ENCODE data around the gene ROBO2.

The ROBO2 gene

GRCh38 chr3:77526573-77527113 is 486.7 kb downstream of the ROBO2 start:
- DNase-seq = no peak
- ChIA-PET POLR2A (no interaction called here), CTCF (no interaction called here)
- no peaks in the 10 kb centered on the region for H3K36me3 ChIP-seq (ENCODE audit: control insufficient read depth in 4 of 4, insufficient read depth in 4 of 4, low read length in 3 of 4)
- H3K27ac ChIP-seq (ENCODE audit: insufficient read depth in 1 of 2, low read depth in 1 of 2, low read length in 2 of 2, poor library complexity in 1 of 2, severe bottlenecking in 2 of 2) = no peak overlapping the region
- H3K4me3 ChIP-seq (ENCODE audit: control insufficient read depth in 1 of 7, extremely low read depth in 1 of 7, insufficient read depth in 4 of 7, low read depth in 2 of 7, low read length in 6 of 7) = no peak overlapping the region
- WGBS (ENCODE audit: insufficient coverage) = 67% methylated on average over 2 of the region's 4 CpGs
- no peaks in the 10 kb centered on the region for H3K27me3 ChIP-seq (replicated peaks in 2 of 5; ENCODE audit: control insufficient read depth in 4 of 5, insufficient read depth in 5 of 5, low read length in 4 of 5)
- no peaks in the 10 kb centered on the region for H3K4me1 ChIP-seq (ENCODE audit: control extremely low read depth in 1 of 4, control insufficient read depth in 4 of 4, insufficient read depth in 4 of 4, low read length in 3 of 4)
- H3K9me3 ChIP-seq (ENCODE audit: control extremely low read depth in 1 of 5, control insufficient read depth in 4 of 5, insufficient read depth in 2 of 5, low read depth in 1 of 5, low read length in 4 of 5) = no peaks in the 10 kb centered on the region

GRCh38 chr3:77529522-77529921 is 489.6 kb downstream of the ROBO2 start:
- ChIA-PET CTCF (no interaction called here), POLR2A (no interaction called here)
- WGBS (ENCODE audit: insufficient coverage) = no CpG with 5 or more reads among the region's 1 CpG
- no peak for DNase-seq
- no peaks in the 10 kb centered on the region for H3K9me3 ChIP-seq (ENCODE audit: control extremely low read depth in 1 of 5, control insufficient read depth in 4 of 5, insufficient read depth in 2 of 5, low read depth in 1 of 5, low read length in 4 of 5)
- no peaks in the 10 kb centered on the region for H3K4me1 ChIP-seq (ENCODE audit: control extremely low read depth in 1 of 4, control insufficient read depth in 4 of 4, insufficient read depth in 4 of 4, low read length in 3 of 4)
- no peak overlapping the region for H3K4me3 ChIP-seq (ENCODE audit: control insufficient read depth in 1 of 7, extremely low read depth in 1 of 7, insufficient read depth in 4 of 7, low read depth in 2 of 7, low read length in 6 of 7)
- H3K27ac ChIP-seq (ENCODE audit: insufficient read depth in 1 of 2, low read depth in 1 of 2, low read length in 2 of 2, poor library complexity in 1 of 2, severe bottlenecking in 2 of 2) = no peak overlapping the region
- no peaks in the 10 kb centered on the region for H3K27me3 ChIP-seq (replicated peaks in 2 of 5; ENCODE audit: control insufficient read depth in 4 of 5, insufficient read depth in 5 of 5, low read length in 4 of 5)
- H3K36me3 ChIP-seq (ENCODE audit: control insufficient read depth in 4 of 4, insufficient read depth in 4 of 4, low read length in 3 of 4) = no peaks in the 10 kb centered on the region

DNA sequence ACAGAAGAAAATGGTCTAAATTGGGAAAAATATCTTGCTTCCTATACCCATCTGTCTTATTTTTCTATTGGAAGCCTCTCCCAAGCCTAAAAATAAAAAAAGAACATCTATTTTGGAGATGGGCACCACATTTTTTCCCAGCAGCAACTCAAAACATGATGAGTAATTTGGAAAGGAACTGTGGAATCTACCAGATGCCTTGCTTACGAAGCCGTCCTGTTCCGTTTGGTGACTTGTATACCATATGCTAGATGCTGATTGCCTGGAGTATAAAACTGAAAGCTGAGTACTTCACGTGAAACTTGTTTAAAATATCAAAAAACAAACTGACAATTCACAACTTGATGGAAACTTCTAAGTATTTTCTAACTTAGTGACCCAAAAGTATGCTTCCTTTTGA is 491.0 kb downstream of the ROBO2 start:
- ChIA-PET CTCF (no interaction called here), POLR2A (no interaction called here)
- no peaks in the 10 kb centered on the region for H3K9me3 ChIP-seq (ENCODE audit: control extremely low read depth in 1 of 5, control insufficient read depth in 4 of 5, insufficient read depth in 2 of 5, low read depth in 1 of 5, low read length in 4 of 5)
- no peaks in the 10 kb centered on the region for H3K36me3 ChIP-seq (ENCODE audit: control insufficient read depth in 4 of 4, insufficient read depth in 4 of 4, low read length in 3 of 4)
- H3K27me3 ChIP-seq (replicated peaks in 2 of 5; ENCODE audit: control insufficient read depth in 4 of 5, insufficient read depth in 5 of 5, low read length in 4 of 5) = no peaks in the 10 kb centered on the region
- no peak overlapping the region for H3K4me3 ChIP-seq (ENCODE audit: control insufficient read depth in 1 of 7, extremely low read depth in 1 of 7, insufficient read depth in 4 of 7, low read depth in 2 of 7, low read length in 6 of 7)
- no CpG with 5 or more reads among the region's 4 CpGs for WGBS (ENCODE audit: insufficient coverage)
- no peak overlapping the region for H3K27ac ChIP-seq (ENCODE audit: insufficient read depth in 1 of 2, low read depth in 1 of 2, low read length in 2 of 2, poor library complexity in 1 of 2, severe bottlenecking in 2 of 2)
- DNase-seq = no peak
- no peaks in the 10 kb centered on the region for H3K4me1 ChIP-seq (ENCODE audit: control extremely low read depth in 1 of 4, control insufficient read depth in 4 of 4, insufficient read depth in 4 of 4, low read length in 3 of 4)

DNA sequence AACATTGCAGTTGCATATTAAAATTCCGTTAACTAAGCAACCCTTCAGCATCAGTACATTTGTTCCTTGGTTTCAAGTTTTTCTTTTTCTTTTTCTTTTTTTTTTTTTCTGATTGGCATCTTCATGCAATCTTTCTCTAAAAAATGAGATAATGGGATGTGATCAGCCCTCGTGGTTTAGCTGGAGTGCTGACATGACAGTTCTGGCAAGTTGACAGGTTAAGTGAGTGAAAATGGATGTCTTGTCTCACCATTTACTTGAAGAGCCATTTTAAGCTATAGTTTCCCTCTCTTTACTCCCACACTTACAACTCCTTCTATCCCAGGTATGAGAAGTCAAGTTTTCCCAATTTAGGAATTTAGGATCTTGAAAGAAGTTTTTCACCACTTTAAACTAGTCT is 495.2 kb downstream of the ROBO2 start:
- Histone ChIP-seq H3K36me3 (ENCODE audit: control insufficient read depth in 4 of 4, insufficient read depth in 4 of 4, low read length in 3 of 4) (no peaks in the 10 kb centered on the region), H3K4me3 (ENCODE audit: control insufficient read depth in 1 of 7, extremely low read depth in 1 of 7, insufficient read depth in 4 of 7, low read depth in 2 of 7, low read length in 6 of 7) (no peak overlapping the region), H3K4me1 (ENCODE audit: control extremely low read depth in 1 of 4, control insufficient read depth in 4 of 4, insufficient read depth in 4 of 4, low read length in 3 of 4) (no peaks in the 10 kb centered on the region), H3K27ac (ENCODE audit: insufficient read depth in 1 of 2, low read depth in 1 of 2, low read length in 2 of 2, poor library complexity in 1 of 2, severe bottlenecking in 2 of 2) (no peak overlapping the region), H3K27me3 (replicated peaks in 2 of 5; ENCODE audit: control insufficient read depth in 4 of 5, insufficient read depth in 5 of 5, low read length in 4 of 5) (no peaks in the 10 kb centered on the region), H3K9me3 (ENCODE audit: control extremely low read depth in 1 of 5, control insufficient read depth in 4 of 5, insufficient read depth in 2 of 5, low read depth in 1 of 5, low read length in 4 of 5) (no peaks in the 10 kb centered on the region)
- CTCF ChIA-PET = interaction anchor here (1.6 kb wide), 1 partner anchor 10 kb away, joined by 4 read pairs; no protein-coding TSS in a partner anchor
- WGBS (ENCODE audit: insufficient coverage) = no CpG with 5 or more reads among the region's 2 CpGs
- POLR2A ChIA-PET = no interaction called here
- no peak for DNase-seq

GRCh38 chr3:77536038-77536775 is 496.3 kb downstream of the ROBO2 start:
- no peak for DNase-seq
- H3K27me3 ChIP-seq (replicated peaks in 2 of 5; ENCODE audit: control insufficient read depth in 4 of 5, insufficient read depth in 5 of 5, low read length in 4 of 5) = no peaks in the 10 kb centered on the region
- no peak overlapping the region for H3K4me3 ChIP-seq (ENCODE audit: control insufficient read depth in 1 of 7, extremely low read depth in 1 of 7, insufficient read depth in 4 of 7, low read depth in 2 of 7, low read length in 6 of 7)
- POLR2A ChIA-PET = no interaction called here
- no peaks in the 10 kb centered on the region for H3K4me1 ChIP-seq (ENCODE audit: control extremely low read depth in 1 of 4, control insufficient read depth in 4 of 4, insufficient read depth in 4 of 4, low read length in 3 of 4)
- H3K27ac ChIP-seq (ENCODE audit: insufficient read depth in 1 of 2, low read depth in 1 of 2, low read length in 2 of 2, poor library complexity in 1 of 2, severe bottlenecking in 2 of 2) = no peak overlapping the region
- CTCF ChIA-PET = no interaction called here
- no peaks in the 10 kb centered on the region for H3K36me3 ChIP-seq (ENCODE audit: control insufficient read depth in 4 of 4, insufficient read depth in 4 of 4, low read length in 3 of 4)
- no CpG with 5 or more reads among the region's 3 CpGs for WGBS (ENCODE audit: insufficient coverage)
- H3K9me3 ChIP-seq (ENCODE audit: control extremely low read depth in 1 of 5, control insufficient read depth in 4 of 5, insufficient read depth in 2 of 5, low read depth in 1 of 5, low read length in 4 of 5) = no peaks in the 10 kb centered on the region

GRCh38 chr3:77539014-77539413 is 499.1 kb downstream of the ROBO2 start:
- no peak overlapping the region for H3K4me3 ChIP-seq (ENCODE audit: control insufficient read depth in 1 of 7, extremely low read depth in 1 of 7, insufficient read depth in 4 of 7, low read depth in 2 of 7, low read length in 6 of 7)
- ChIA-PET POLR2A (no interaction called here), CTCF (no interaction called here)
- no peaks in the 10 kb centered on the region for H3K9me3 ChIP-seq (ENCODE audit: control extremely low read depth in 1 of 5, control insufficient read depth in 4 of 5, insufficient read depth in 2 of 5, low read depth in 1 of 5, low read length in 4 of 5)
- H3K27me3 ChIP-seq (replicated peaks in 2 of 5; ENCODE audit: control insufficient read depth in 4 of 5, insufficient read depth in 5 of 5, low read length in 4 of 5) = no peaks in the 10 kb centered on the region
- no peaks in the 10 kb centered on the region for H3K36me3 ChIP-seq (ENCODE audit: control insufficient read depth in 4 of 4, insufficient read depth in 4 of 4, low read length in 3 of 4)
- no peaks in the 10 kb centered on the region for H3K4me1 ChIP-seq (ENCODE audit: control extremely low read depth in 1 of 4, control insufficient read depth in 4 of 4, insufficient read depth in 4 of 4, low read length in 3 of 4)
- no peak overlapping the region for H3K27ac ChIP-seq (ENCODE audit: insufficient read depth in 1 of 2, low read depth in 1 of 2, low read length in 2 of 2, poor library complexity in 1 of 2, severe bottlenecking in 2 of 2)
- WGBS (ENCODE audit: insufficient coverage) = 91% methylated on average over 7 of the region's 11 CpGs
- no peak for DNase-seq

- no peaks in the 10 kb centered on the region for H3K27me3 ChIP-seq (replicated peaks in 2 of 5; ENCODE audit: control insufficient read depth in 4 of 5, insufficient read depth in 5 of 5, low read length in 4 of 5)
- 100% methylated on average over 2 of the region's 2 CpGs for WGBS (ENCODE audit: insufficient coverage)
- ChIA-PET CTCF (no interaction called here), POLR2A (no interaction called here)
- H3K9me3 ChIP-seq (ENCODE audit: control extremely low read depth in 1 of 5, control insufficient read depth in 4 of 5, insufficient read depth in 2 of 5, low read depth in 1 of 5, low read length in 4 of 5) = no peaks in the 10 kb centered on the region
- no peak overlapping the region for H3K4me3 ChIP-seq (ENCODE audit: control insufficient read depth in 1 of 7, extremely low read depth in 1 of 7, insufficient read depth in 4 of 7, low read depth in 2 of 7, low read length in 6 of 7)
- DNase-seq = no peak
- H3K27ac ChIP-seq (ENCODE audit: insufficient read depth in 1 of 2, low read depth in 1 of 2, low read length in 2 of 2, poor library complexity in 1 of 2, severe bottlenecking in 2 of 2) = no peak overlapping the region
- no peaks in the 10 kb centered on the region for H3K36me3 ChIP-seq (ENCODE audit: control insufficient read depth in 4 of 4, insufficient read depth in 4 of 4, low read length in 3 of 4)
- no peaks in the 10 kb centered on the region for H3K4me1 ChIP-seq (ENCODE audit: control extremely low read depth in 1 of 4, control insufficient read depth in 4 of 4, insufficient read depth in 4 of 4, low read length in 3 of 4)
Measured at GRCh38 chr3:77539677-77540076, 499.8 kb downstream of the ROBO2 start.

All from common myeloid progenitor, CD34-positive (primary cell).